ENCODE data around the gene TMEM144.

The TMEM144 gene

DNA sequence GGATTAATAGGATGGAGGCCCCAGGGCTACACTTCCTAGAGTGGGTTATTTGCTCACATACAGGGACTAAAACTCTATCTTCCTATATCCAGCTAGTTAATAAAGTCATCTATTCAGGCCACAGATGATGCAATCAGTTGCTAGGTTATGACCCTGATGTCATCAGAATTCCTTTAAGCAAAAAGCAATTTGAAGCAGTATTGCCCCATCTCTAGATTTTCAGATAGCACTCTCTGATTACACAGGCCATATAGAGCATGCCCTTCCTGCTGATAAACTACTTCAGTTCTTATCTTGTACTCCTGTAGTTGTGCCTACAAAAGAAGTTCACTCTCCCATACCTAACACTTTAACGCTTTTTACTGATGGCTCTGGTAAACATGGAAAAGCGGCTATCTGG is 84.8 kb downstream of the TMEM144 start:
- no peak for DNase-seq (ENCODE audit: low read depth in 1 of 2, low spot score in 1 of 2)

DNA sequence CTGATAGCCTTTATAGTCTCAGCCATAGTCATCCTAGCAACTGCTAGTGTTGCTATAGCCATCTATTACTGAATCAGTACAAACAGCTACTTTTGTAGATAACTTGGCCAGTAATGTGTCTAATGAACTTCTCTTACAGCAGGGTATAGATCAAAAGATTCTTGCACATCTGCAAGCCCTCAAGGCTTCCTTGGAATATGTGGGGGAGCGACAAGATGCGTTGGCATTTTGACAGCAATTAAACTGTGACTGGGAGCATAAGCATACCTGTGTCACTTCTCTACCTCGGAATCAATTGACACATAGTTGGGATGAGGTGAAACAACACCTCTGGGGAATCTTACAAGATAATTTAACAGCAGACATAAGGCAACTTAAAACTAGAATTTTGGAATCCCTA is 87.6 kb downstream of the TMEM144 start:
- no peak for DNase-seq (ENCODE audit: low read depth in 1 of 2, low spot score in 1 of 2)

DNA sequence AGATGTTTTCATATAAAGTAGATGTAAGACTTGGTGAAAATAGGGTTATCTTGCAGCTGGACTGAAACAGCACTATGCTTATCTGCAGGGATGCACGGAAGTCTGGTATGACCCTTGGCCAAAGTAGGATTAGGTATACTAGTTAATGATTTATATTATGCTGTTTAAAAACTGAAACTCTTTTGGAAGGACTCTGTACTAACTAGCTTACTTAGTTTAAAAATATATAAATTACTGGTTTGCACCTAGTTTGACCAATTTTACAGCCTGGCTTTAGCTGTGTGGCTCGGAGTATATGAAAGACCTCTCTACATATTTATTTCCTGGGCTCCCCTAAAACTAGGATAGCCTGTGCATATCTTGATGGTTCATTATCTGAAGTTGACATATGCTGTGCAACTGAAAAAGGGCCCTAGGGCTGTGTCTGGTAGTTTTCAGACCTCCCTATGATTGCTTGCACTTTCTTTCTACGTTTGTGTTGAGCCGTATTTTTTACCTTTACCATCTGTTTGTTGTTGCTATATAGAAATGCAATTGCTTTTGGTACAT is 89.2 kb downstream of the TMEM144 start:
- DNase-seq (ENCODE audit: low read depth in 1 of 2, low spot score in 1 of 2), result no peak

DNA sequence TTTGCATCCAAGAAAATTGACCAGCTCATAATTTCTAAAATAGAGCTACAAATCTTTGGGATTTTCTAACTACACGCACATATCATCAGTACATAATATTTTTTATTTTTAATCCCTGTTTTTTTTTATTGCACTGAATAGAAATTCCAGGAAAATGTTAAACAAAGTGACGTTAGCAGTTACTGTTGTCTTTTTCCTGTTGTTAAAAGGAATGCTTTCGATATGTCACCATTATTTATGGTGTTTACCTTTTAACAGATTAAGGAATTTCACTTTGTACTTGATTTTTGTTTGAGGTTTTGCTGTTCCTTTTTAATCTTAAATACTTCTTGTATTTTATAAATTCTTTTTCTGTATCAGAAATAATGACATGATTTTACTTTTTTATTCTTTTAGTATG is 89.7 kb downstream of the TMEM144 start:
- DNase-seq (ENCODE audit: low read depth in 1 of 2, low spot score in 1 of 2), result no peak

DNA sequence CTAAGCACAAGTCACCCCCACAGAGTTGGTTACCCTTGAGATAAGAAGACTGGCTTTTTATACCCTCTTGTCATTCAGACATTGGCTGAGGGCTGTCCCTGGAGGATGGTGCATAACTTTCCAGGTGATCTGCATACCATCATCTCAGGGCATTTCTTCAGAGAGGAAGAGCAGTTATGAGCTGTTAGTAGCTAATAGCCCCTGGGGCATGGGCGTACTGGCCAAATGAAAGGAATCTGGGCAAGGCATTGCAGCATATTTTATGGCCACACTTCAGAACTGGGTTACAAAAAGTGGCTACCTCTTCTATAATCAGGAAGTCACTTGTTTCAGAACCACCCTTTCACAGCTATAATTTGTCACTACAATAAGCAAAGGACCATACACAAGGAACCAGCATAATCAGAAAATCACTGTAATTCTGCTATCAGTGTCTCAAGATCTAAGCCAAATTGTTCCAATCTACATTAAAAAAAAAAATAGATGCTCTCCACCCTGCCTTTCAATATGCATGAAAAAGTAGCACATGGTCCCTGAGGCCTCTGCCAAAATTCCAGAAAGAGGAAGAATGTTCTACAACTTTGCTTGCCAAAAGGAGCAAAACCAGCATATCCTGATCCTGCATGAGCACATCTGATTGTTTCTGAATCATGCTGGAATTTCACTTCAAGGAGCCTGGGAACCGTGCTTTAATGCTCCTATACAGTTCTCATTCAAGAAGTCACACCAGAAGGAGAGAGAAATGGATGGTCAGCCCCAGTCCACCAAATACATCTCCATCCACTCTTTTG is 92.0 kb downstream of the TMEM144 start:
- no peak for DNase-seq (ENCODE audit: low read depth in 1 of 2, low spot score in 1 of 2)

DNA sequence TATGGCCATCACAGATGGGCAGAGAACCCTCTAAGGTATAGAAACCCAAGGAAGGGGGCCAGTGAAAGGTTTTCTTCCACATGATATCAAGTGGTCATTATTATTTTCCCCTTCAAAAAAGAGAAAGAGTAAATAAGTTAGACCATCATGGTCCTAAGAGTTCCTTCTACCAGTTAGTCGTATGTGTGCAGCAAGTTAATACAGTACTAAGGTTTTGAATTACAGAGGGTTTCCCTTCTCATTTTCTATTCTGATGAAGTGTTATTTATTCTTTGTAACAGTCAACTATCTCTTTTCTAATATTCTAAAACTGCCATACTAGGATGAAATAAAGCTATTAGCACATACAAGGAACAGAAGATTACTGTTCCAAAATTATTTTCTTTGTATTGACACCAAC is 94.4 kb downstream of the TMEM144 start:
- DNase-seq (ENCODE audit: low read depth in 1 of 2, low spot score in 1 of 2), result no peak
